ENCODE measurements around the gene BTN1A1.
"Not testable (repeated sequence)": the region's sequence is repeated elsewhere in the genome, so short reads cannot be mapped to it uniquely, and the experiment has no call there.

BTN1A1 gene

GRCh38 chr6:26457806-26458688 is 42.1 kb upstream of the BTN1A1 start, which contains the start of gene BTN2A1:
Gene BTN2A1 (plus strand): TSS chr6:26457955. CDS start chr6:26458637, 682 bp downstream.
- H3K4me3 ChIP-seq (ENCODE audit: low read depth, low read length), result peak within 1 kb of the TSS; percentile 94
- ChIA-PET CTCF (interaction anchor here (0.9 kb wide), 1 partner anchor 116 kb away, joined by 3 read pairs; no protein-coding TSS in a partner anchor), POLR2A (interaction anchor here (1.0 kb wide), 1 partner anchor 14 kb away, joined by 4 read pairs; no protein-coding TSS in a partner anchor)
- DNase-seq (ENCODE audit: low read depth, low spot score), result peak; percentile 70
- TF ChIP-seq CTCF (IDR thresholded peaks at IDR 0.05; ENCODE audit: insufficient read depth, low read length, missing control alignments), result no peak

GRCh38 chr6:26459023-26459810 is 40.9 kb upstream of the BTN1A1 start:
- TF ChIP-seq CTCF (IDR thresholded peaks at IDR 0.05; ENCODE audit: insufficient read depth, low read length, missing control alignments), result no peak
- H3K4me3 ChIP-seq (ENCODE audit: low read depth, low read length), result peak overlapping the region; percentile 39
- ChIA-PET CTCF (interaction anchor here (0.9 kb wide), 1 partner anchor 117 kb away, joined by 3 read pairs; no protein-coding TSS in a partner anchor), POLR2A (no interaction called here)
- DNase-seq (ENCODE audit: low read depth, low spot score), result no peak

GRCh38 chr6:26461353-26461752 is 38.8 kb upstream of the BTN1A1 start:
- DNase-seq (ENCODE audit: low read depth, low spot score); H3K4me3 ChIP-seq (ENCODE audit: low read depth, low read length); POLR2A ChIA-PET: not testable (repeated sequence)
- CTCF ChIA-PET, result interaction anchor here (0.7 to 1.6 kb wide), 2 partner anchors 11 to 120 kb away, joined by 3 to 4 read pairs; no protein-coding TSS in a partner anchor

- ChIA-PET POLR2A (no interaction called here), CTCF (no interaction called here)
- no peak for TF ChIP-seq CTCF (IDR thresholded peaks at IDR 0.05; ENCODE audit: insufficient read depth, low read length, missing control alignments)
These were observed 36.1 kb upstream of the BTN1A1 start for GRCh38 chr6:26464014-26464413.

GRCh38 chr6:26464416-26465131 is 35.5 kb upstream of the BTN1A1 start:
- DNase-seq (ENCODE audit: low read depth, low spot score), result no peak
- no peak for TF ChIP-seq CTCF (IDR thresholded peaks at IDR 0.05; ENCODE audit: insufficient read depth, low read length, missing control alignments)
- H3K4me3 ChIP-seq (ENCODE audit: low read depth, low read length), result no peak overlapping the region
- CTCF ChIA-PET, result no interaction called here
- POLR2A ChIA-PET, result no interaction called here

More at GRCh38 chr6:26464014-26464413, 36.1 kb upstream of the BTN1A1 start:
- DNase-seq (ENCODE audit: low read depth, low spot score), result no peak
- H3K4me3 ChIP-seq (ENCODE audit: low read depth, low read length), result no peak overlapping the region

- CTCF ChIA-PET, result interaction anchor here (1.3 kb wide), 1 partner anchor 9 kb away, joined by 3 read pairs; no protein-coding TSS in a partner anchor
- no peak overlapping the region for H3K4me3 ChIP-seq (ENCODE audit: low read depth, low read length)
- no peak for TF ChIP-seq CTCF (IDR thresholded peaks at IDR 0.05; ENCODE audit: insufficient read depth, low read length, missing control alignments)
- DNase-seq (ENCODE audit: low read depth, low spot score), result no peak
- POLR2A ChIA-PET, result no interaction called here
These were observed 34.3 kb upstream of the BTN1A1 start for GRCh38 chr6:26465776-26466175.

Data from AG04449 (cell line).